HG03521 (cell line): Measurements from ENCODE around the gene YIF1A.
"Not testable (repeated sequence)": the region's sequence is repeated elsewhere in the genome, so short reads cannot be mapped to it uniquely, and the experiment has no call there.

Experiments
- ATAC-seq: cut with Tn5 transposase; IDR thresholded peaks from one replicate; pipeline ENCODE4 v1.9.1; 2021; ENCODE audit warnings: mild to moderate bottlenecking, moderate library complexity; ENCODE audit not compliant: unreplicated experiment

YIF1A gene

DNA sequence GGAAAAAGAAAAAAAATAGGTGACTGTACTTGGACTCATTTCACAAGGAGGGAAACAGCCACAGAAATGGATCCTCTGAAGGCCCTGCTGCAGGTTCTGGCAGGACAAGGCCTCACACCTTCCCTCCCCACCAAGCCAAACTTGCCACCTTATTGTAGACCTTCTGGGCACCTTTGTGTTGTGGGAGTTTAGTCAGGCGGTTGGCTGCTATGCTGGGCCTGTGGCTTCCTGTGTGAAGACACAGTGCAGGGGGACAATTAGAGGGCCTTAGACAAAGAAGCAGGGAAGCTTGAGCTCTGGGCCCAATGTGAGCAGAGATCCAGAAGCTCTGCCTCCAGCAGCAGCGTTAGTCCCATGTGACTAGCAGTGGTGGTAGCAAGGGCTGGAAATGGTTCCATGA is 16.3 kb downstream of the YIF1A start:
- ATAC-seq, result no peak

DNA sequence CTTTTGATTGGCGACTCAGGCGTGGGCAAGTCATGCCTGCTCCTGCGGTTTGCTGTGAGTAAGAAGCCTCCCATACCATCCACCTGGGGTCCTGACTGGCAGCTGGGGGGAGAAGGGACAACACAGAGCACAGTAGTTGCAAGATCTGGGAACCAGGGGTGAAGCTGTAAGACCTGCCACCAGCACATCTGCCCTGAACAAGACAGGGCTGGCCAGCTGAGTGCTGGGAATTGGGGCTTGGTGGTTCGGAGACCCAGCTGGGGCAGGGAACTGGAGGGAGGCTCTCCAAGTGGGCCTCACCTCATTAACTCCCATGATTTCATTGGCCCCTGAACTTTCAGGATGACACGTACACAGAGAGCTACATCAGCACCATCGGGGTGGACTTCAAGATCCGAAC is 17.1 kb downstream of the YIF1A start:
- ATAC-seq, result no peak

GRCh38 chr11:66268952-66269905 is 19.7 kb downstream of the YIF1A start:
- ATAC-seq, result no peak

GRCh38 chr11:66268244-66268951 is 20.5 kb downstream of the YIF1A start, which contains the start of gene RAB1B:
Gene RAB1B (plus strand): TSS chr11:66268639. CDS start chr11:66268680, 41 bp downstream.
- peak; percentile 77 for ATAC-seq

- ATAC-seq, result peak; percentile 36
These were observed 21.3 kb downstream of the YIF1A start for GRCh38 chr11:66267379-66268243.

DNA sequence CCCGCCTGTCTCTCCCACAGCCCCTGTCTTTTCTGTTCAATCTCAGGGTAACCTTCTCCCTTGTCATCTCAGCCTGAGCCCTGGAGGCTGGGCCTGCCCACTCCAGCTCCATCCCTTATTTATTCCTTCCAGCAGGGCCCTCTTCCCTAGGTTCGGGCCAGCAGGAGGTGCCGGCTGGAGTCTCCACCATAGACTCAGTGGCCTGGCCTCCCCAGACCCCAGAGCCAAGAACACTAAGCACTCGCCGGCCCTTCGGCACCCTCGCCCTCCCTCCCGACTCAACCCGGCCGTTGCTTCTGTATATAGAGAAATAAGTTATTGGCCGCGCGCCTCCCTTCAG is 21.9 kb downstream of the YIF1A start:
- no peak for ATAC-seq

- no peak for ATAC-seq
These were observed 22.4 kb downstream of the YIF1A start for GRCh38 chr11:66266378-66267038.

DNA sequence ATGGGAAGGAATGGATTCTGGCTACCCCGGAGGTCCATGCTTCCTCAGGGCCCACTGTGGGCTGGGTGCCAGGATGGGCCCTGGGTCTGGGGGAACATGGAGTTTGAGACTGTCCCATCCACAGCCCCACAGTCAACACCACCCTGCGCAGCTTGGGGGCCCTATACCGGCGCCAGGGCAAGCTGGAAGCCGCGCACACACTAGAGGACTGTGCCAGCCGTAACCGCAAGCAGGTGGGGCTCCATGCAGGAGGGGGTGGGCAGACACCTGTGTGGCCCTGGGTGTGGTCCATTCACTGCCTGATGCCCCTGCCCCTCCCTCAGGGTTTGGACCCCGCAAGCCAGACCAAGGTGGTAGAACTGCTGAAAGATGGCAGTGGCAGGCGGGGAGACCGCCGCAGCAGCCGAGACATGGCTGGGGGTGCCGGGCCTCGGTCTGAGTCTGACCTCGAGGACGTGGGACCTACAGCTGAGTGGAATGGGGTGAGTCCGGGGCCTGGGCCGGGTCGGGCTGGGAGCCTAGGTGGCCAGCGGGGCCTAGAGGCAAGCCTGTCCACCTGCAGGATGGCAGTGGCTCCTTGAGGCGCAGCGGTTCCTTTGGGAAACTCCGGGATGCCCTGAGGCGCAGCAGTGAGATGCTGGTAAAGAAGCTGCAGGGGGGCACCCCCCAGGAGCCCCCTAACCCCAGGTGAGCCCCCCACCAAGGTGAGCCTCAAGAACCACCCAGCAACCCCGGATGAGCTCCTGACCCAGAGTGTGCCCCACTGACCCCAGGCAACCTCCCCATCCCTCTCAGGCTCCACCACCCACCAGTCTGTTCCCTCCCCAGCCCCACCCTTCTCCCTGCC is 23.2 kb downstream of the YIF1A start:
- ATAC-seq, result no peak

GRCh38 chr11:66264914-66265313 is 24.0 kb downstream of the YIF1A start:
- no peak for ATAC-seq

DNA sequence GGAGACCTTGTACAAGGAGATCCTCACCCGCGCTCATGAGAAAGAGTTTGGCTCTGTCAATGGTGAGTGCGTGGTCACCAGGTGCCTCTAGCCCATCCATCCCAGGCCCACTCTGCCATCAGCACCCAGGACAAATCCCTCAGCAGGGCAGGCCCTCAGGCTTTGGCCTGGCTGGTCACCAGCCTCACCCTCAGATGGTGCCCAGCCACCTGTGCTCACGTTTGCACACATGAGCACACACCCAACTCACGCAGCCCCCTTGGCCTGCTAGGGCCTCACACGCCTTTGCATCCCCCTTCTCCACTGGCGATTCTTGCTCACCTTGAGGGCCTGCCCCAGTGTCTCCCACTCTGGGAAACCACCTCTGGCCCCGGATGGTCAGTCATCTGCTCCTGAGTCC is 24.6 kb downstream of the YIF1A start:
- ATAC-seq, result no peak

DNA sequence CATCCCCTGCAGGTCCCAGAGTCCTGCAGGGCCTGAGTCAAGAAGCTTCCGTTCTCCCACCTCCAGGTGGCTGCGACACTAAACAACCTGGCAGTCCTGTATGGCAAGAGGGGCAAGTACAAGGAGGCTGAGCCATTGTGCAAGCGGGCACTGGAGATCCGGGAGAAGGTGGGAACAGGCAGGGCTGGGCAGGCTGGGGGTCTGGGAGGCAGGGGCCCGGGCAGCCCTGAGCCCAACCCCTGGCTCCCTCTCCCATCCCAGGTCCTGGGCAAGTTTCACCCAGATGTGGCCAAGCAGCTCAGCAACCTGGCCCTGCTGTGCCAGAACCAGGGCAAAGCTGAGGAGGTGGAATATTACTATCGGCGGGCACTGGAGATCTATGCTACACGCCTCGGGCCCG is 25.2 kb downstream of the YIF1A start:
- no peak for ATAC-seq

- ATAC-seq, result no peak
These were observed 25.7 kb downstream of the YIF1A start for GRCh38 chr11:66263231-66263630.

- no peak for ATAC-seq
These were observed 26.2 kb downstream of the YIF1A start for GRCh38 chr11:66262696-66263095.

DNA sequence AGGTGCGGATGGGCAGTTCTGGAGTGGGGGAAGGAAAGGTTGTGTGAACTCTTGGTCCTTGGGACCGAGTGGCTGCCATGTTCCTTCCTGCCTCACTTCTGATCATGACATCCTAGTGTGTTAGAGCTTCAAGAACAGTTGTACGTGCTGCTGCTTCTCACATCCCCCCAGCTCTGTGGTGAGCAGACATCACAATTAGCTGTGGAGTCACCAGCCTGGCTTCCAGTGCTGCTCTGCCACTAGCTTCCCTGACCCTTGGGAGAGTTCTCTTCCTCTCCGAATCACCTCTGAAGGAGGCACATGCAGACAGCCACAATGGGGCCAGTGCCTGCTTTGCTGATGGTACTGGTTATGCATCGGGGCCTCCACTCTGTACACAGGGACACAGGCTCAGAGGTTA is 26.8 kb downstream of the YIF1A start:
- no peak for ATAC-seq

GRCh38 chr11:66261578-66261977 is 27.4 kb downstream of the YIF1A start:
- no peak for ATAC-seq

- no peak for ATAC-seq
These were observed 29.0 kb downstream of the YIF1A start for GRCh38 chr11:66259956-66260355.

- no peak for ATAC-seq
These were observed 29.7 kb downstream of the YIF1A start for GRCh38 chr11:66259225-66259624.

GRCh38 chr11:66258473-66258893 is 30.5 kb downstream of the YIF1A start:
- no peak for ATAC-seq

DNA sequence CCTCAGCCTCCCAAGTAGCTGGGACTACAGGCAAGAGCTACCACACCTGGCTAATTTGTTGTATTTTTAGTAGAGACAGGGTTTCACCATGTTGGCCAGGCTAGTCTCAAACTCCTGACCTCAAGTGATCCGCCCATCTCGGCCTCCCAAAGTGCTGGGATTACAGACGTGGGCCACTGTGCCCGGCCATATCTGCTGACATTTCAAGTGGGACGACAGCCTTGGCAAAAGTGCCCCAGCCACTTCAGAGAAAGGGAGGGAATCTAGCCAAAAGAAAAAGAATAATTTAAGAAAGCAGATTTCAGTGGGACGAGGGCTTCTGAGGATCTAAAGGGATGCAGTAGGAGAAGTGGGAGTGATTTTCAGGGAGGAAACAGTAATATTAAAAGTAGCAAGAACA is 35.9 kb downstream of the YIF1A start:
- not testable (repeated sequence) for ATAC-seq

- no peak for ATAC-seq
These were observed 37.1 kb downstream of the YIF1A start for GRCh38 chr11:66251809-66252208.
